PC-3 (cell line): ENCODE results near the gene DCAF15.

Experiments
- CTCF ChIP-seq: fragments of 300-600 bp; sonication (generic); conservative IDR thresholded peaks from 2 replicates; pipeline ENCODE4 v1.5.1; 2017; ENCODE audit warnings: antibody characterized with exemption, low read depth, mild to moderate bottlenecking, low read length
- EZH2 ChIP-seq: fragments of 300-600 bp; sonication (generic); IDR thresholded peaks from one replicate; pipeline ENCODE4 v1.6.1; 2017; ENCODE audit warnings: antibody characterized with exemption, mild to moderate bottlenecking, low read length; ENCODE audit not compliant: unreplicated experiment
- EZH2phosphoT487 ChIP-seq: fragments of 300-600 bp; sonication (generic); IDR thresholded peaks from 2 replicates; pipeline ENCODE4 v1.6.1; 2018; ENCODE audit warnings: mild to moderate bottlenecking, antibody characterized with exemption, low read length, borderline replicate concordance

- TF ChIP-seq CTCF, result no peak
- no peak for TF ChIP-seq EZH2
- no peak for TF ChIP-seq EZH2phosphoT487
These were observed 32.8 kb downstream of the DCAF15 start for GRCh38 chr19:13984875-13985741.
